HG03108 (cell line): Measurements from ENCODE around the gene MRFAP1.
"Not testable (repeated sequence)": the region's sequence is repeated elsewhere in the genome, so short reads cannot be mapped to it uniquely, and the experiment has no call there.

Experiments used
- ATAC-seq: cut with Tn5 transposase; IDR thresholded peaks from one replicate; pipeline ENCODE4 v1.9.1; 2021; ENCODE audit warnings: moderate library complexity; ENCODE audit not compliant: unreplicated experiment

Gene MRFAP1

DNA sequence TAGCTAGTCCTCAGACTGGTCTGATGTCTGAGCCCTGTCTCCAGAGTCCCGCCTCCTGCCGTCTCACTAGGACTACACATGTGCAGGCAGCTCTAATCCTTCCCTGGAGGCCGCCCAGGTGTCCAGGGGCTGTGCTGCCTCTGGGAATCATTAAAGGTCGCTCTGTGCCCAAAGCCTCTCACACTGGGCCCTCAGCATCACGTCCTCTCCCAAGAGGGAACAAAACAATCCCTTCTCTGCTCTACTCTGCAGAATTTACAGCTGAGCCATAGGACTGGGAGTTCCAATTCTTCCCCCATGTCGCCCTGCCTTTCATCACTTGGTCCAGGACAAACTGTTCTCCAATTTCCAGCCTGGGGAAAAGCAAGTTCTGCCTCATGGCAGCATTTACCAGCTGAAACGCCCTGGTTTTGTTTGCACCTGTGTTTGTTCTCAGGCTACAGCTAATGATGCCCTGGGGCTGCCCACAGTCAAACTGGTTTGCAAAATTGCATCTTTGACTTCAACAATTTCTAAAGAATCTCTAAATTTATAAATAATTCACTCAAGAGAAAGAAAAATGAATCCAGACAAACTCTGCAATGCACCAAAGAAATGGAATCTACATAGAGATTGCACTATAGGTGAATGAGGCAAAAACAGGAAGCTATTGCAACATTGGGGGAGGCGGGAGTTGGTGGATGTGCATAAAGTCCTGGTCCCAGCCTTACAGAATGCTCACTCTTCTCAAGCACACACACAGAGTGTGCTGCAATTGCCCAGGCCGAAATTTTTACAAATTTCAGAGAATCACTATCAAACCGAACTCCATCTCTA, 7.2 kb upstream of the MRFAP1 start:
- no peak for ATAC-seq

DNA sequence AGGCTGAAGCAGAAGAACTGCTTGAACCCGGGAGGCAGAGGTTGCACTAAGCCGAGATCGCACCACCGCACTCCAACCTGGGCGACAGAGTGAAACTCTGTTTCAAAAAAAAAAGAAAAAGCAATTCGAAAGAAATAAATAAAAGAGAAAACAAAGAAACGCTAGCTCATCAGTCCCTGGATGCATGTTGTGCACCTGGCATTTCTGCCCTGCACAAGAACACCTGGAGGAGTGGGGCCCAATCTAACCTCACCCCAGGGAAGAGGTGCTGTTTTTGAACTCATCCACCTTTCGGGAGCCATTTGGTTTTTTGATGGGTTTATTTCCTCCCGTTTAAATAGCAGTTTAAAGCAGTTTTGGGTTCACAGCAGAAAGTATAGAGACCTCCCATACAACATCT, 5.7 kb upstream of the MRFAP1 start:
- no peak for ATAC-seq

GRCh38 chr4:6639137-6639680, 1.3 kb upstream of the MRFAP1 start:
- no peak for ATAC-seq

DNA sequence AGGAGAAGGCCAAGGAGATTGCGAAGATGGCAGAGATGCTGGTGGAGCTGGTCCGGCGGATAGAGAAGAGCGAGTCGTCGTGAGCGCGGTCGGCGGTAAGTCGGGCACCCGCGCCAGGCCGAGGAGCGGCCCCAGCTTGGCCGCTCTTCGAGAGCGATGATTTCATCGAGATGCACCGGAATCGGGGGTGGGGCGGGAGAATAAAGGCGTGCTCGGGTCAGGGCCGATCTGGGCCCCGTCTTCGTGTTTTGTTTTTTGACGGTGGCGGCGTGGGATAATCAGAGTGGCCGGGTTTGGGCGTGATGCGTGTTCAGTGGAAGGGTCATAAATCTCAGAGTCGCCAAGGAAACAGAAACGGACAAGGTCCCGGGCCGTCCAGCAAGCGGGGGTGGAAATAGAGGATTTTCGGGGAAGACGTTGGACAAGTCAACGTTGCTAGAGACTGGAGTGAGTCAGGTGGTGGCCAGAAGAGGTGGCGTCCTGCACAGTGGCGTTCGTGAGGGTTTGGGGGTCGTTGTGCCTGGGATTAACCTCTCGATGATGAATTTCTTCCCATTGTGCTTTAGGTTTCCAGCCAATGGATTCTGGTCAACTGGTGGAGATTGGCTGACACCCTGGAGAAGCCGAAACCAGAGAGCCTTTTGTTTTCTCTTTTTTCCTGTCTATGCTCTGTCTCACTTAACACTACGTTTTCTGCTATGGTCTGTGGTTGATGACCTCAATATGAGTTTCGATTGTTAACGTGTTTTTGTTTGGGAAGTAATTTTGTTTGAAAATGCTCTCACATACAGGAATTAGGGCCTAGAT, 882 bp downstream of the MRFAP1 start:
- ATAC-seq = peak; percentile 21

- ATAC-seq = no peak
Measured at GRCh38 chr4:6641971-6642320, 1.5 kb downstream of the MRFAP1 start.

GRCh38 chr4:6643141-6643847, 2.8 kb downstream of the MRFAP1 start:
- no peak for ATAC-seq

GRCh38 chr4:6644792-6645530, 4.5 kb downstream of the MRFAP1 start:
- no peak for ATAC-seq

DNA sequence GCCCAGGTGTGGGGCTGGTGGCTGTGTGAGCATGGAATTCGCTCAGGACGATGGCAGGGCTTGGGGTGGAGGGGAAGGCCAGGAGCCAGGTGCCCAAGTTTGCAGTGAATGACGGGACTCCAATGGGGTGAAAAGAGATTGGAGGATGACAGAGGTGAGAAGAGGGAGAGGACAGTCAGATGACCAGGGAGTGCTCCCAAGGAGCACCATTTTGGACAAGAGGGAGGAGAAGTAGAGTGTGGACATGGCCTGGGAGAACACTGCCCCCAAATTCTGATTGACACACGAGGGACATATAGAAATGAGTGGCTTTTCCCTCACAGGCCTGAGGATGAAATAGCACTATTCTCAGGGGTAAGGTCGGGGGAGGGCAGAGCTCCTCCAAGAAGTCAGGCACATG, 6.7 kb downstream of the MRFAP1 start:
- ATAC-seq = no peak

DNA sequence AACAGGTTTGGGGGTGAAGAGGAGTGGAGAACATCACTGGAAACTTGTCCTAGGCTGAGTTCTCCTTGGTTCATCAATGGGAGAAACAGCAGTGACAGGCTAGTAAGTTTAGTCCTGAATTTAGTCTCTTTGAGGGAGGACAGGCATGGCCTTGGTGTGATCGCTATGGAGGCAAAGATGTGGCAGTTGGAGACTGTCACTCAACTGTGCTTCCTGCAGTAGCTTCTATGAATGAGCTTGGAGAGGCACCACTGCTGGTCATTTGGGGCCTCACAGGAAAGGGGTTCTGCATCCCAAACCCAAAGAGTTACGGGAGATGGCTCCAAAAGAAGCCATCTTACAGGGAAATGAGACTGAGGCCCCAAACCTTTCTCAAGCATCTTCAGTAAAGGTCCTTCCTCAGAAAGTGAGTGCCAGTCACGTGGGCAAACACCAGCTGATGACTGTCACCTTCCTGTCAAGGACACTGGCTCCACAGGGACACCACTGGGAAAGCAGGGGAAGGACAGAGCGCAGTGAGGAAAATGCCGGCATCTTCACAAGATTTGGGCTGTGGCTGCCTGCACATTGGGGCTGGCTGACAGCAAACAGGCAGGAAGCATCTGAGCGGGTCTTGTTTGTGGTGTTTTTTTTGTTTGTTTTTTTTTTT, 7.2 kb downstream of the MRFAP1 start:
- no peak for ATAC-seq

DNA sequence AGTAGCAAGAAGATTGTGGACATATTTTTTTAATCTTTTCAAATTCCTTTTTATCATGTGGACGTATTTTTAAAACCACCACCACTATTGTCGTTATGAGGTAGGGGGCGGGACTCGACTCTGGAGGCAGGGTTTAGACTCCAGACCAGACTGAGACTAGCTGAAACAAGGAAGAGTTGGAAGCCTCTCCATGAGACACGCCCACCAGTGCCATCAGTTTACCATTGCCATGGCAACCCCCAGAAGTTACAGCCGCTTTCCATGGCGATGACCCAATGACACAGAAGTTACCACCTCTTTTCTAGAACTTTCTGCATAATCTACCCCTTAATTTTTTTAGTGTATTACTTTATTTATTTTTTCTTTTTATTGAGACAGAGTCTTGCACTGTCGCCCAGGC, 8.7 kb downstream of the MRFAP1 start:
- no peak for ATAC-seq

DNA sequence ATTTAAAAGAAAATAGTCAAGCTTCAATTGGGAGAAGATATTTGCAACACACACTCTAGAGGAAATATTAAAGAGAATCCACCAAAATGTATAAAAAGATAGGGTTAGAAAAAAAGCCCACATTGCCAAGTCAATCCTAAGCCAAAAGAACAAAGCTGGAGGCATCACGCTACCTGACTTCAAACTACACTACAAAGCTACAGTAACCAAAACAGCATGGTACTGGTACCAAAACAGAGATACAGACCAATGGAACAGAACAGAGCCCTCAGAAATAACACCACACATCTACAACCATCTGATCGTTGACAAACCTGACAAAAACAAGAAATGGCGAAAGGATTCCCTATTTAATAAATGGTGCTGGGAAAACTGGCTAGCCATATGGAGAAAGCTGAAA, 13.7 kb downstream of the MRFAP1 start:
- ATAC-seq = not testable (repeated sequence)

DNA sequence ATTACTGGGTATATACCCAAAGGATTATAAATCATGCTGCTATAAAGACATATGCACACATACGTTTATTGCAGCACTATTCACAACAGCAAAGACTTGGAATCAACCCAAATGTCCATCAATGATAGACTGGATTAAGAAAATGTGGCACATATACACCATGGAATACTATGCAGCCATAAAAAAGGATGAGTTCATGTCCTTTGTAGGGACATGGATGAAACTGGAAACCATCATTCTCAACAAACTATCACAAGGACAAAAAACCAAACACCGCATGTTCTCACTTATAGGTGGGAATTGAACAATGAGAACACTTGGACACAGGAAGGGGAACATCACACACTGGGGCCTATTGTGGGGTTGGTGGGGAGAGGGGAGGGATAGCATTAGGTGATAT, 14.8 kb downstream of the MRFAP1 start:
- not testable (repeated sequence) for ATAC-seq

DNA sequence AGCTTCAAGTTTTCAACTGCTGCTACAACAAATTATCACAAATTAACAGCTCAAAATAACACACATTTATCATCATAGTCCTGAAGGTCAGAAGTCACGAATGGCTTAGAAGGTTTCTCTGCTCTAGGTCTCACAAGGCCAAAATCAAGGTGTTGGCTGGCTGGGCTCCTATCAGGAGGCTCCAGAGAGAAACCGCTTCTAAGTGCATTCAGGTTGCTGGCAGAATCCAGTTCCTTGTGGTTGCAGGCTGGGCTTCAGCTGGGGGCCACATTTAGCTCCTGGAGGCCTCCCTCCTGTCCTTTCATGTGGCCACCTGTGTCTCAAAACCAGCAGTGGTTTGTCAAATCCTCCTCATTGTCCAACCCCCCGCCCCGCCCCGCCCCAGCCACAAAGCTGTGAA, 15.4 kb downstream of the MRFAP1 start:
- ATAC-seq = no peak

- no peak for ATAC-seq
Measured at GRCh38 chr4:6657242-6658208, 17.0 kb downstream of the MRFAP1 start.

DNA sequence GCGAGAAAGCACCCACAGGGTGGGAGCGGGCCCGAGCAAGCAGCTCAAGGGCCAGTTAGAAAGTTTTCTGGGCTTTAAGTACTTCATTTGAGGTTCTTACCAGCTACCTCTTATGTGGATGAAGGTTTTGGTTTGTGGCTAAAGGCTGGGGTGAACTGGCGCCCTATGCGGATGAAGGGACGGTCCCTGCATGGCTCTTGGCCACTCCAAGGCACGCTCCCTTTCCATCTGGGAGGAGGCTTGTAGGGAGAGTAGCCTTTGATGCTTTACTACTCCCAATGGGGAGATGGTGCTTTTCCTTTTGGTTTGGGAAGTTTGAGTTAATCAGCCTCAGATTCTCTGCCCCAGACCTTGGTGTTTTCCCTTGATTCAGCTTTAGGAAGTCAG, 17.7 kb downstream of the MRFAP1 start:
- no peak for ATAC-seq

- no peak for ATAC-seq
Measured at GRCh38 chr4:6658597-6659075, 18.2 kb downstream of the MRFAP1 start.

DNA sequence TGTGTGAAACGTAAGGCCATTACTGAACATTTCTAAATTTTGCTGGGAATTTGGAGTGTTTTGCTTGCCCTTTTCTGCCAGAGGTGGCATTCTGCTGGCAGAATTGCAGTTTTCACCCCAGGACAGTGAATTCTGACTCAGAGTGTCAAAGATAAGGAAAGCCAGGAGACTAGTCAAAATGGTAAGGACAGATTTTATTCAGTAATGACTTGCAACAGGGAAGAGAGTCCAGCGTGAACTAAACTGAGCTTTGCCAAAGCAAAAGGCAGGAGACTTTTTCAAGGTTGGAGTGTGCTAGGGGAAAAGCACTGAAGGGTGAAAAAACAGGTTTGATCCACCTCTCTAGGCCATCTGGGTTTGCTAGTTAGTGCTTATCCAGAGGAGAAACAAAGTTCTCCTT, 19.4 kb downstream of the MRFAP1 start:
- ATAC-seq = no peak

- no peak for ATAC-seq
Measured at GRCh38 chr4:6660430-6660829, 19.9 kb downstream of the MRFAP1 start.

DNA sequence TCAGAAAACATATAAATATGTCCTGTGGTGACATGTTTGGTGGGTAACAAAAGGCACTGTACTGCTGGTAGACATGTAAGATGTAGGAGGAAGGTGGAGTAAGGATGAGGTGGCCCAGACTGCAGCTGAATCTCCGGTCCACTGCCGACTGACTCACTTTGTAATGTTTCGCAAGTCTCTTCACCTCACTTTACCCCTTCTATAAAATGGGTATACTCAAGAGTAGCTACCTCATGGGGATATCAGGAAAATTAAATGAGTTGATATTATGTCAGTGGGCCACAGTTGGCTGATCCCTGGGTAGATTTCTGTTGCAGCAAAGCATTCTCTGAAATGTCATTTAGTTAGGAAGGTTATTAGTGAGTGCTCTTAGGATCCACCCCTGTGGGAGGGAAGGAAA, 22.1 kb downstream of the MRFAP1 start:
- no peak for ATAC-seq
